ENCODE measurements around the gene OR51V1.

OR51V1 gene

GRCh38 chr11:5231111-5231510 is 30.6 kb upstream of the OR51V1 start:
- no peaks in the 10 kb centered on the region for H3K36me3 ChIP-seq (ENCODE audit: insufficient read depth, low read length)
- H3K9ac ChIP-seq (ENCODE audit: low read length), result no peak overlapping the region
- H3K4me3 ChIP-seq (ENCODE audit: low read depth, low read length, poor library complexity, severe bottlenecking), result no peak overlapping the region
- TF ChIP-seq CTCF (IDR thresholded peaks at IDR 0.05; ENCODE audit: low read length) (no peak), EZH2 (IDR thresholded peaks at IDR 0.05; ENCODE audit: borderline replicate concordance, low read length) (no peak)
- H3K27me3 ChIP-seq (ENCODE audit: insufficient read depth, low read length), result no peaks in the 10 kb centered on the region
- H3K27ac ChIP-seq (ENCODE audit: low read depth, low read length, poor library complexity, severe bottlenecking), result no peak overlapping the region
- H3K9me3 ChIP-seq (ENCODE audit: low read length), result no peaks in the 10 kb centered on the region
- no peaks in the 10 kb centered on the region for H3K4me1 ChIP-seq (ENCODE audit: insufficient read depth, low read length, severe bottlenecking)
- no peaks in the 10 kb centered on the region for H3K9me2 ChIP-seq (ENCODE audit: low read depth, low read length)
- H2AFZ ChIP-seq (ENCODE audit: low read length), result no peak overlapping the region
- no peaks in the 10 kb centered on the region for H4K20me1 ChIP-seq (ENCODE audit: insufficient read depth, low read length)
- no peaks in the 10 kb centered on the region for H3K79me2 ChIP-seq (ENCODE audit: insufficient read depth, low read length)
- no peaks in the 10 kb centered on the region for H3F3A ChIP-seq (ENCODE audit: insufficient read depth, low read length)
- no peak overlapping the region for H3K4me2 ChIP-seq (ENCODE audit: low read length)

- Histone ChIP-seq H3K27ac (ENCODE audit: low read depth, low read length, poor library complexity, severe bottlenecking) (no peak overlapping the region), H3K4me3 (ENCODE audit: low read depth, low read length, poor library complexity, severe bottlenecking) (no peak overlapping the region), H3K9me2 (ENCODE audit: low read depth, low read length) (no peaks in the 10 kb centered on the region), H3K27me3 (ENCODE audit: insufficient read depth, low read length) (no peaks in the 10 kb centered on the region), H4K20me1 (ENCODE audit: insufficient read depth, low read length) (no peaks in the 10 kb centered on the region), H3K79me2 (ENCODE audit: insufficient read depth, low read length) (no peaks in the 10 kb centered on the region), H3K9me3 (ENCODE audit: low read length) (no peaks in the 10 kb centered on the region), H3K36me3 (ENCODE audit: insufficient read depth, low read length) (no peaks in the 10 kb centered on the region), H3K4me2 (ENCODE audit: low read length) (no peak overlapping the region), H3K4me1 (ENCODE audit: insufficient read depth, low read length, severe bottlenecking) (no peaks in the 10 kb centered on the region), H2AFZ (ENCODE audit: low read length) (no peak overlapping the region), H3F3A (ENCODE audit: insufficient read depth, low read length) (no peaks in the 10 kb centered on the region), H3K9ac (ENCODE audit: low read length) (no peak overlapping the region)
- TF ChIP-seq EZH2 (IDR thresholded peaks at IDR 0.05; ENCODE audit: borderline replicate concordance, low read length) (no peak), CTCF (IDR thresholded peaks at IDR 0.05; ENCODE audit: low read length) (no peak)
These were observed 29.8 kb upstream of the OR51V1 start for GRCh38 chr11:5230266-5230665.

DNA sequence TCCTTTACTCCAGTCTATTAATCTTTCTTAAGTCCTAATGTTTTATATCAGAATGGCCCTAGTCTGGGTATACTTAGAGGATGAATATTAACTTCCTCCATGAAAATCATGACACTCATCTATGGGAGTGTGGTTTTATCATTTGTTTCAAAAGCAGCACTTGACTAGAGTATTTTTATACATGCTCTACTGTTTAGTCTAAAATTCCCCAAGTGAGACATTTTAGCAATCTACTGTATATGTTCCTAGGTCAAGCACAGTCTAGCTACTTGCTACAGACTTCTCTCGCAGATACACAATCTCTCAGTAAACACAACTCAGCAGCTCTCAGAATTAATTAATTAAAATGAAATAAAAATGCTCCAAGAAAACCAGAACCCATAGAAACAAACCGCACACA is 29.3 kb upstream of the OR51V1 start:
- Histone ChIP-seq H3K9me3 (ENCODE audit: low read length) (no peaks in the 10 kb centered on the region), H3K27me3 (ENCODE audit: insufficient read depth, low read length) (no peaks in the 10 kb centered on the region), H3K4me3 (ENCODE audit: low read depth, low read length, poor library complexity, severe bottlenecking) (no peak overlapping the region), H3K9ac (ENCODE audit: low read length) (no peak overlapping the region), H3K4me1 (ENCODE audit: insufficient read depth, low read length, severe bottlenecking) (no peaks in the 10 kb centered on the region), H3K36me3 (ENCODE audit: insufficient read depth, low read length) (no peaks in the 10 kb centered on the region), H3F3A (ENCODE audit: insufficient read depth, low read length) (no peaks in the 10 kb centered on the region), H3K9me2 (ENCODE audit: low read depth, low read length) (no peaks in the 10 kb centered on the region), H3K79me2 (ENCODE audit: insufficient read depth, low read length) (no peaks in the 10 kb centered on the region), H3K4me2 (ENCODE audit: low read length) (no peak overlapping the region), H2AFZ (ENCODE audit: low read length) (no peak overlapping the region), H4K20me1 (ENCODE audit: insufficient read depth, low read length) (no peaks in the 10 kb centered on the region), H3K27ac (ENCODE audit: low read depth, low read length, poor library complexity, severe bottlenecking) (no peak overlapping the region)
- TF ChIP-seq EZH2 (IDR thresholded peaks at IDR 0.05; ENCODE audit: borderline replicate concordance, low read length) (no peak), CTCF (IDR thresholded peaks at IDR 0.05; ENCODE audit: low read length) (no peak)
